Fibroblast of pulmonary artery (primary cell): Measurements from ENCODE around the gene RUNX2.
A peak's percentile ranks its signal among the peaks of the same experiment; 100 is the strongest.

Experiments used
- DNase-seq: peaks from one replicate; pipeline ENCODE4 v3.0.0-alpha.2; 2010; ENCODE audit warnings: low read depth
- H3K4me3 ChIP-seq: replicated peaks from 2 replicates; pipeline ENCODE4 v1.5.1; 2011; ENCODE audit warnings: low read depth, mild to moderate bottlenecking, control low read depth, low read length, moderate library complexity
- TF ChIP-seq, protein P1 (sequence below): IDR thresholded peaks from 2 replicates; pipeline ENCODE4 v1.5.1; 2011; ENCODE audit warnings: mild to moderate bottlenecking, control low read depth, low read length, inconsistent platforms; ENCODE audit errors: missing control alignments

Gene RUNX2

DNA sequence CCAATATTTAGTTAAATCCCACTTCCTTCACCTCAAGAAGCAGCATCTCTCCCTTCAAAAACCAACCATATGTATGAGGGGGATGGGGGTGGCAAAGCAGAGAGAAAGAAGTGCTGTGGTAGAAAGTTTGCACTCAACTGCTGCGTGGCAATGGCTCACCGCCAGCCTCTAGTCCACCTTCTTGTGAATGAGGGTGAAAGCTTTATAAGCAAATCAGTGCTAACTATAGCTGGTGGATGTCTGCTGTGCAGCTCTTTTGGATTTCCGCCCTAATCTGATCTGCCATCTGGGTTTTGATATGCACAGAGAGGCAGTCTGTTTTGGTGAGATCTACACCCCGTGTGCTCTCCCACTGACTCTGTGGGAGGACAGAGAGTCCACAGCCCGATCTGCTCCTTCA, 330.8 kb downstream of the RUNX2 start:
- no peak overlapping the region for H3K4me3 ChIP-seq
- TF ChIP-seq, protein P1, sequence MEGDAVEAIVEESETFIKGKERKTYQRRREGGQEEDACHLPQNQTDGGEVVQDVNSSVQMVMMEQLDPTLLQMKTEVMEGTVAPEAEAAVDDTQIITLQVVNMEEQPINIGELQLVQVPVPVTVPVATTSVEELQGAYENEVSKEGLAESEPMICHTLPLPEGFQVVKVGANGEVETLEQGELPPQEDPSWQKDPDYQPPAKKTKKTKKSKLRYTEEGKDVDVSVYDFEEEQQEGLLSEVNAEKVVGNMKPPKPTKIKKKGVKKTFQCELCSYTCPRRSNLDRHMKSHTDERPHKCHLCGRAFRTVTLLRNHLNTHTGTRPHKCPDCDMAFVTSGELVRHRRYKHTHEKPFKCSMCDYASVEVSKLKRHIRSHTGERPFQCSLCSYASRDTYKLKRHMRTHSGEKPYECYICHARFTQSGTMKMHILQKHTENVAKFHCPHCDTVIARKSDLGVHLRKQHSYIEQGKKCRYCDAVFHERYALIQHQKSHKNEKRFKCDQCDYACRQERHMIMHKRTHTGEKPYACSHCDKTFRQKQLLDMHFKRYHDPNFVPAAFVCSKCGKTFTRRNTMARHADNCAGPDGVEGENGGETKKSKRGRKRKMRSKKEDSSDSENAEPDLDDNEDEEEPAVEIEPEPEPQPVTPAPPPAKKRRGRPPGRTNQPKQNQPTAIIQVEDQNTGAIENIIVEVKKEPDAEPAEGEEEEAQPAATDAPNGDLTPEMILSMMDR, result no peak
- no peak for DNase-seq

DNA sequence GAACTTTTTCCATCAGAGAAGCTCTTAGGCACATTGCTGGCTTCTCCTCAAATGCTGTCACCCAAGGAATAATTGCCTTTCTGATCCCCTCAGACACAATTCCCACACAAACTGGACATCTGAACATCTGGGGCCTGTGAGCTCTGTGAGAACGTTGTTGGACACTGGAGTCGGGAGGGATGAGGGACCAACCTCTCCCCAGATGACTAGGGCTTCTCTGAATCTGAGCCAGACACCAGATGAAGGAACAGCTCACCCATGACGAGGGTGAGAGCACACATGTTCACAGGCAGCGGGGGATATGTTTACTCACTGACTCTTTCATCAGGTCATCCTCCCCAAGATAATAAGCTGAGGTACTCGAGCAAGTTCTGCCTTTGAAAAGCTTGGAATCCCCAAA, 333.5 kb downstream of the RUNX2 start:
- H3K4me3 ChIP-seq, result no peak overlapping the region
- DNase-seq, result peak; percentile 36
- TF ChIP-seq, protein P1, result no peak

DNA sequence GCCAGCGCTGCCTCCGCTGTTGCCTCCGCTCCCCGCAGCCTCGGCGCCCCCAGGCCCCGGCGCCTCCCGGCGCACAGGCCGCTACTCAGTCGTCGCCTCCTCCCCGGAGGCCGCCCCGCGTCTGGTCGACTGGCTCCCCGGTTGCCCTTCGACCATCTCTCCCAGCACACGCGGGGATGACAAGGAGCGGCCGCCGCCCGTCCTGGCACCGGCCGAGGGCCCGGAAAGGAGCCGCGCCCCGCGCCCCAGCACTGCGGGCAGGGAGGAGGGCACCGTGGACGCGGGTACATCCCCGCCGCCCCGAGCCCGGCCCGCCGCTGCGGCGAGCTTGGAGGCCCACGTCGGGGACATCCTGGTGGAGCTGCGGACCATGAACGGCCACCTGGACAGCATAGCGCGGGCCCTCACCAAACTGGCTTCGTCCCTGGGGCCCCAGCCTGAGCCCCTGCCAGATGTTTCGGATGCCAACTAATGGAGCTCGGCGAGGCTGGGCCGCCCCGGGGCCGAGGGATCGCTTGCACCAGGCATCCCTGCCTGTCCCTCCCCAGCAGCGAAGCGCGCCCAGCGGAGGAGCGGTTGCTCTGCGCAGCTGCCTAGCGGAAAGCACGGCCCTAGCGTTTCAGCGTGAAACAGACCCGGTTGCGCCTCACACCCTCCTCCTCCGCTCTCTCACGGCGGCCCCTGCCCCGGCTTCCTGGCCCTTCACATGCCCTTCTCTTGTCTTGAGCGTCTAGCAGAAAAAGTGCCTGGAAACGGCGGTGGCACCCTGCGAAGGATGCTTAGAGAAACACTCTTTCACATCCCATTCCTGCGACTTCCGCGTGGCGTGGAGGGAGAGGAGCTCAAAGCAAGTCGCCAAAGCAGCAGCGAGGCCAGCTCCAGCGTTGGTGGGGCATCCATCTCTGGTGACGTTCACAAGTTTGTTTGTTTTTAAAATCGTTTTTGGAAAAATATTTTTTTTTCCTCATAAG, 335.4 kb downstream of the RUNX2 start:
- no peak overlapping the region for H3K4me3 ChIP-seq
- TF ChIP-seq, protein P1, result peak; percentile 7
- DNase-seq, result peak; percentile 33

DNA sequence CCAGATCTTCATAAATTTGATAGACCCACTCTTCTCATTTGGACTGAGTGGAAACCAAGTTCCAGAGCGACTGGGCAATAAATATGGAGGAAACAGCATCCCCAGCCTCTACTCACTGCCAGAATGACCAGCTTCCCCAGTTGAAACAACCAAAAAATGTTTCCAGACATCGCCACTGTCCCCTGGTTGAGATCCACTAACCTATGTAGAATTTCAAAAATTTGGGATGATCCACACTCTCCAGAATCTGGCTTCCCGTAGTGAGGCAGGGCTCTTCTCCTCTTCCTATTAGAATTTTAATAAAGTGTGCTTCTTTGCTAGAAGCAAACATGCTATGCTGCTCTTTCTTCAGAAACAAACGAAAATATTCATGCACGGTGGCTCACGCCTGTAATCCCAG, 336.6 kb downstream of the RUNX2 start:
- TF ChIP-seq, protein P1, result no peak
- no peak overlapping the region for H3K4me3 ChIP-seq
- DNase-seq, result no peak

DNA sequence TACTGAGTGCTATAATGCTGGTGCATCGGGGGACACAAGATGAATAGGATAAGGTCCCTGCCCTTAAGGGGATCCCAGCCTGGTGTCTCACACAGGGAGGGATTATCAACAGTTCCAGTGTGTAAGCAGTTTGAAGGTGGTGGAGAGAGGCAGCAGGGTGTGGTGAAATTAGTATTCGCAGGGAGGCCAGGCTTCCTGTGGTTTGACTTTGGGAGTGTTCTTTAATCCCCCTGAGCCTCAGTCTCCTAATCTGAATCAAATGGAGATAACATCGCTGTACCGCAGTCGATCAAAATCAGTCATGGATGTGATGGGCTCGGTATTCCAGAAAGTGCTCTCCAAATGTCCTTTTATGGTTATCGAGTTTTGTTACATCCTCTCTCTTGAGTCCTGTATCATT, 337.7 kb downstream of the RUNX2 start:
- TF ChIP-seq, protein P1, result no peak
- DNase-seq, result no peak
- H3K4me3 ChIP-seq, result no peak overlapping the region

DNA sequence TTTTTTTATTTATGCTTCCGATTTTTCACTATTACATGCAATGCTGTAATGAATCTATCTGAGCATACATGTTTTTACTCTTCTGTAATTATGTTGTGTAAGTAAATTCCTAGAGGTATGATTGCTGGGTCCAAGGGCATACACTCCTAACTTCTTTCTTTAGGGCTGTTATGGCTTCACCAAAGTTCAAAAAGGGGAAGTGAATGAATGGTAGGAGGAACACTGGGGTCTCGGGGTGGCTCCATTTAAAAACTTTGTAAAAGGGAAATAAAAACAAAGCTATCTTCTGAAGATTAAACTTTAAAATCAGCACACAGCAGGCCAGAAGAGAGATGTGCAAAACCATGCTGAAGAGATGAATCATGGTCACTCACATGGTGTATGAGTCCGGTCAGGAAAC, 338.7 kb downstream of the RUNX2 start:
- H3K4me3 ChIP-seq, result no peak overlapping the region
- TF ChIP-seq, protein P1, result no peak
- no peak for DNase-seq

DNA sequence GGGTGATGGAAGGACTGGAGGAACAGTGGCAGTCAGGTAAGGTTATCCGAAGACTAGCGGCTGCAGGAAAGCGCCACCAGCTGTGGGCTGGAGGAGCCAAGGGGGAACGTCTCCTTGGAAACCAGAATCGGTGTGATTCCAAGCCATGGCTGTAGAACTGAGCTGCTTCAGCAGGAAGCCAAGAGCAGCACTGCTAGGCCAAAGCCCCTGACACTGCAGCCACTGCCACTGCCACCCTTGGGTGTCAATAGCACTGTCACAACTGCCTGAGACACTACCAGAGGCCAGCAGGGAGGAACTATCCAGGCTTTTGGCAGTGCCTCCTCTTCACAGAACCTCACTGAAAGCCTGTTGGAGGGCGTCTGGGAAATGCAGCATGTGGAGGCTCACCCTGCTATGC, 339.2 kb downstream of the RUNX2 start:
- H3K4me3 ChIP-seq, result no peak overlapping the region
- TF ChIP-seq, protein P1, result no peak
- DNase-seq, result no peak
